Loucy (cell line): Measurements from ENCODE around the gene FGF14.

Experiments used
- H2AFZ ChIP-seq: fragments of 200-600 bp; sonication (generic); 2 replicates; pipeline ENCODE4 v1.6.0; 2016; ENCODE audit warnings: antibody characterized with exemption, mild to moderate bottlenecking, low read length, moderate library complexity
- H3F3A ChIP-seq: fragments of 200-600 bp; 2 replicates; pipeline ENCODE4 v1.6.0; 2016; ENCODE audit warnings: antibody characterized with exemption, low read depth, mild to moderate bottlenecking
- H3K27me3 ChIP-seq: fragments of 200-600 bp; sonication (generic); 2 replicates; pipeline ENCODE4 v1.6.1; 2014; ENCODE audit warnings: low read length, mild to moderate bottlenecking; ENCODE audit not compliant: insufficient read depth, poor library complexity, severe bottlenecking
- H3K36me3 ChIP-seq: fragments of 200-600 bp; sonication (generic); 2 replicates; pipeline ENCODE4 v1.6.1; 2016; ENCODE audit warnings: low read length; ENCODE audit not compliant: insufficient read depth
- H3K4me1 ChIP-seq: fragments of 200-600 bp; sonication (generic); 2 replicates; pipeline ENCODE4 v1.5.1; 2014; ENCODE audit warnings: low read length, mild to moderate bottlenecking; ENCODE audit not compliant: insufficient read depth, poor library complexity, severe bottlenecking
- H3K4me2 ChIP-seq: fragments of 200-600 bp; sonication (generic); 2 replicates; pipeline ENCODE4 v1.6.0; 2014; ENCODE audit warnings: antibody characterized with exemption, low read length, low read depth, mild to moderate bottlenecking; ENCODE audit not compliant: poor library complexity, severe bottlenecking
- H3K4me3 ChIP-seq: fragments of 200-600 bp; sonication (generic); 2 replicates; pipeline ENCODE4 v1.5.1; 2014; ENCODE audit warnings: low read length, mild to moderate bottlenecking, mixed read lengths; ENCODE audit not compliant: poor library complexity, severe bottlenecking
- H3K79me2 ChIP-seq: fragments of 200-600 bp; sonication (generic); 2 replicates; pipeline ENCODE4 v1.6.1; 2014; ENCODE audit warnings: low read length; ENCODE audit not compliant: insufficient read depth
- H3K9ac ChIP-seq: fragments of 200-600 bp; sonication (generic); 2 replicates; pipeline ENCODE4 v1.6.0; 2014; ENCODE audit warnings: mild to moderate bottlenecking, low read depth, low read length, moderate library complexity; ENCODE audit not compliant: poor library complexity, severe bottlenecking
- H3K9me2 ChIP-seq: fragments of 200-600 bp; sonication (generic); replicated peaks from 2 replicates; pipeline ENCODE4 v1.6.1; 2016; ENCODE audit warnings: low read depth, low read length, mixed read lengths
- H3K9me3 ChIP-seq: fragments of 200-600 bp; sonication (generic); 2 replicates; pipeline ENCODE4 v1.6.1; 2014; ENCODE audit warnings: mild to moderate bottlenecking, antibody characterized with exemption, low read length, low read depth; ENCODE audit not compliant: insufficient read depth
- H4K20me1 ChIP-seq: fragments of 200-600 bp; sonication (generic); 2 replicates; pipeline ENCODE4 v1.6.0; 2014; ENCODE audit warnings: antibody characterized with exemption, low read length, mild to moderate bottlenecking; ENCODE audit not compliant: insufficient read depth, poor library complexity, severe bottlenecking
- CTCF ChIP-seq: fragments of 200-600 bp; sonication (generic); conservative IDR thresholded peaks from 2 replicates; pipeline ENCODE4 v1.5.1; 2014; ENCODE audit warnings: mild to moderate bottlenecking, antibody characterized with exemption, low read length
- EZH2phosphoT487 ChIP-seq: fragments of 200-600 bp; IDR thresholded peaks from 2 replicates; pipeline ENCODE4 v1.6.1; 2018; ENCODE audit warnings: antibody characterized with exemption, mild to moderate bottlenecking, moderate library complexity, borderline replicate concordance

Gene FGF14

DNA sequence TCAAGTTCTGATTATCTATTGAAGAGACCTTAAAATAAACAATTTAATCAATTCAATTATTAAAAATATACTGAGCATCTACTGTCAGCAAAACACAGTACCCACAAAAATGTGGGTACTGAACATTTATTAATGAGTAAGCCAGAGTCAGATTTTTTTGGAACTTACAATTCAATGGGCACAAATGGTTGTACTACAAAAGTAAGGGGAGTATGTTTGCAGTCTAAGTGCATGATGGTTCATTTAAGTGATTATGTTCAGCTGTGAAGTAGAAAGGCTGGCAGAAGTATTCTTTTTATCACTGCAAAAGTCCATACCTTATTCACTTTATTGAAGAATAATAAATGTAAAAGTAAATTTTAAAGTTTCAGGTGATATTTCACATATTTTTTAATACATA is 27.6 kb downstream of the FGF14 start:
- H3K27me3 ChIP-seq = no peaks in the 10 kb centered on the region
- H3K9me3 ChIP-seq = no peaks in the 10 kb centered on the region
- no peaks in the 10 kb centered on the region; the same call in 1 of the 2 replicates for H3K9me2 ChIP-seq
- no peaks in the 10 kb centered on the region for H4K20me1 ChIP-seq
- H2AFZ ChIP-seq = no peak overlapping the region
- H3K79me2 ChIP-seq = no peaks in the 10 kb centered on the region
- TF ChIP-seq CTCF = no peak
- TF ChIP-seq EZH2phosphoT487 = no peak
- H3K4me2 ChIP-seq = no peak overlapping the region
- H3K36me3 ChIP-seq = no peaks in the 10 kb centered on the region
- no peak overlapping the region for H3K4me3 ChIP-seq
- no peaks in the 10 kb centered on the region for H3F3A ChIP-seq
- no peak overlapping the region for H3K9ac ChIP-seq
- no peaks in the 10 kb centered on the region for H3K4me1 ChIP-seq

DNA sequence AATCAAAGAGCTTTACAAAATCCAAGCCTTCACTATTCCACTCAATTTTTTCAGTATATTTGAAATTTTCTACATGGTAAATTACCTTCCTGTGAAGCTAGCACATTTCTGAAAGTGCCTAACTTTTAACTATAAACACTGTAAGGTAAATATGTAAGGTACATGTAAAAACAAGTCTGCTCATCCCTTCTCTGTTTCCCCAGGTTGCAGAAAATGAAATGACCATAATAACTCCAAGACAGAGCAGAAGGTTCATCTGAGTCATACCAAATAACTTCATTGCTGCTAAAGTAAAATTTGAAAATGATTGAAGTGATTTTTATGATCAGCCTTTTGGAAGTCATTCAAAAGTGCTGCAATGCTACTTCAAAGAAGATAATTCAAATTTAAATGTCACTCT is 28.6 kb downstream of the FGF14 start:
- TF ChIP-seq EZH2phosphoT487 = no peak
- no peak for TF ChIP-seq CTCF
- Histone ChIP-seq H3F3A (no peaks in the 10 kb centered on the region), H3K4me1 (no peaks in the 10 kb centered on the region), H3K4me3 (no peak overlapping the region), H3K27me3 (no peaks in the 10 kb centered on the region), H3K79me2 (no peaks in the 10 kb centered on the region), H3K9me2 (no peaks in the 10 kb centered on the region; the same call in 1 of the 2 replicates), H3K4me2 (no peak overlapping the region), H3K36me3 (no peaks in the 10 kb centered on the region), H2AFZ (no peak overlapping the region), H3K9me3 (no peaks in the 10 kb centered on the region), H4K20me1 (no peaks in the 10 kb centered on the region), H3K9ac (no peak overlapping the region)

- H3K9ac ChIP-seq = no peak overlapping the region
- H3K4me2 ChIP-seq = no peak overlapping the region
- no peak overlapping the region for H3K4me3 ChIP-seq
- H4K20me1 ChIP-seq = no peaks in the 10 kb centered on the region
- no peak for TF ChIP-seq EZH2phosphoT487
- TF ChIP-seq CTCF = no peak
- no peaks in the 10 kb centered on the region for H3K9me2 ChIP-seq
- H3K4me1 ChIP-seq = no peaks in the 10 kb centered on the region
- no peaks in the 10 kb centered on the region for H3K27me3 ChIP-seq
- H3K36me3 ChIP-seq = no peaks in the 10 kb centered on the region
- H3K79me2 ChIP-seq = no peaks in the 10 kb centered on the region
- H2AFZ ChIP-seq = no peak overlapping the region
- H3F3A ChIP-seq = no peaks in the 10 kb centered on the region
- H3K9me3 ChIP-seq = no peaks in the 10 kb centered on the region
Measured at GRCh38 chr13:102369302-102369701, 32.5 kb downstream of the FGF14 start.
